Stimulated activated naive CD4-positive, alpha-beta T cell treated with Interleukin-2 at 50 U/mL for 16 hours (primary cell): Measurements from ENCODE around the gene FOXL2.
"Not testable (repeated sequence)": the region's sequence is repeated elsewhere in the genome, so short reads cannot be mapped to it uniquely, and the experiment has no call there.

Source experiments
- DNase-seq: peaks from one replicate; lab custom pipeline; 2025; lab: John Stamatoyannopoulos, UW

The FOXL2 gene

DNA sequence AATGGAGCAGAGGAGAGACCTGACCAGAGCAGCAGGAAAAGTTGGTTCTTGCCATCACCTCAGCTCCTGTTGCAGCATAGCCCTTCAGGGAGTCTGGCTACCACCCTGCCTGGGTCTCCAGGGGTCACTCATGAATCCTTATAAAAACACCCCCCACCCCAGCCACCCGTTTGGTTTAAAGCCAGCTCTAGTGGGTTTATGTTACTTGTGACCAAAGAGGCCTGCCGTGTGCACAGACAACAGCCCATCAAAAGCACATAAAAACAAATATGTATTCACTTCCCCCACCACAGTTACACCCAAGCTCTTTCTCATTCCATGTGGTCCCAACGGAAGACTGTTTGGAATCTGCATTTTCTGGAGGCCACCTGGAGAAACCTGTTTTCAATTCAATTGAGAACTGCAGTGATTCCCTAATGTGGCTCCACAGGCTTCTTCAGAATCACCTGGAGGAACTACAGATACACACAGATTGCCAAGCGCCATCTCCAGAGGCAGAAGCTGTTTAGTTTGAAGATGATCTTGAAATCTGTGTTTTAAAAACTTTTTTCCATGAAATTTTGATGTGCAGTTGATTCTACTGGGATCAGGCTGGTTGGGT, 13.8 kb downstream of the FOXL2 start:
- no peak for DNase-seq

- no peak for DNase-seq
Observed at GRCh38 chr3:138928727-138929372, 18.1 kb downstream of the FOXL2 start.

DNA sequence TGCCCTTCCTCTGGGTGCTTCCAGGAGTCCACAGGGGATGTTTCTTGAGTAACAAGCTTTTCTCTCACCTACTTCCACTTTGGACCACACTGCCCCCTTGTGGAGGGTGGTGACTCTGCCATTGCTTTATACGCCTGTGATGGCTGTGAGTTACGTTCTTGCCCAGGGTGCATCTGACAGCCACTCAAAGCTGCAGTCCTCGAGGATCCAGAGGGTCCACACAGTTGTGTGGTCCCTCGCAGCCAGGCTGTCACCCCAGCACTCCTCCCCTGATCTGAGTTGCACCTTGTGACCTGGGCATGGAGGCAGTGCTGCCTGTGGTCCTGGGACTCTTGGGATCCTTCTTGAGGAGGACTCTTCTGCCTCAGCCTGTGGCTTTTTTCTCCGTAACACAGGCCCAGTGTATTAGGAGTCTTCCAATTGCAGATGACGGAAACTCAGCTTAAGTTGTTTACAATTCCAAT, 23.4 kb downstream of the FOXL2 start:
- peak; percentile 74 for DNase-seq

GRCh38 chr3:138922400-138922799, 24.5 kb downstream of the FOXL2 start:
- not testable (repeated sequence) for DNase-seq

- DNase-seq: no peak
Observed at GRCh38 chr3:138921316-138922292, 25.3 kb downstream of the FOXL2 start.

GRCh38 chr3:138919325-138919724, 27.6 kb downstream of the FOXL2 start:
- no peak for DNase-seq

GRCh38 chr3:138916824-138917223, 30.1 kb downstream of the FOXL2 start:
- DNase-seq: no peak

DNA sequence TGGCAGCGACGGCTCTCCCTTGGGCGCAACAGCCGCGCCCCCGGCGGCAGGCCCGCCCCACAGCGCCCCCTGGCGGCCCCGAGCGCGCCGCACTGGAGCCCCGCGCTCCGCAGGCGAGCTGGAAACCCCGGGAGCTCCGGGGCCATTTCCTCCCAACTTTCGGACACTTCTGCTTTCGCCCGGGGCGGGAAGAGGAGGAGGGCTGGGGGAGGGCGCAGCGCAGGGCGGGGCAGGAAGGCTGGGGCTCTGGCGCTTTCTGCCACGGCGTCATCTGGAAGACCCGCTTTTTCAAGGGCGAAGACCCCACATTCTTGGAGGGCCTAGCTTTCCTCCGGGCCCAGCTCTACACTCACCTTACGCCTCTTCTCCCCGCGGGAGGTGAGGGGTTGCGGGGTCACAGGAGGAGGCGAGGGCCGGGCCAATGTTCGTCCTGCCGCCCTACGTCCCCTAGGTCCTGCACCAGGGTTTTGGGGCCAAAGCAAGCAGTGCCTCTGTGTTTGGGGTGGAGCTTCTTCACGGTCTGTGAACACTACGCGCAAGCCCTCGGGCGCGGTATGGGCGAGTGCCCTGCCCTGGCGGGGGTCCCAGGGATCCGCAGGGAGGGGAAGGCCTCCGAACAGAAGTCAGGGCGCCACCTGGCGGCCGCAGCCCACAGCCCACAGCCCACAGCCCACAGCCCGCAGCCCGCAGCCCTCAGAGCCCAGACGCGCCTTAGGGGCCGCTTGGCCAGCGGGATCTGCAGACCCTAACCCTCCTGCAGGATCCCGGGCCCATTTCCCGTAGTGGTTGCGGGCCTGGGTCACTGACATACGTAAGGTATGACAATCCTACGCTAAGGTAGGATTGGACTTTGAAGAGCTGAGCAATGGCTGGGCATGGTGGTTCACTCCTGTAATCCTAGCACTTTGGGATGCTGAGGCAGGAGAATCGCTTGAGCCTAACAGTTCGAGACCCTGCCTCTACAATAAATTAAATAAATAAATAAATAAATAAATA, 31.1 kb downstream of the FOXL2 start:
- peak; percentile 77 for DNase-seq

DNA sequence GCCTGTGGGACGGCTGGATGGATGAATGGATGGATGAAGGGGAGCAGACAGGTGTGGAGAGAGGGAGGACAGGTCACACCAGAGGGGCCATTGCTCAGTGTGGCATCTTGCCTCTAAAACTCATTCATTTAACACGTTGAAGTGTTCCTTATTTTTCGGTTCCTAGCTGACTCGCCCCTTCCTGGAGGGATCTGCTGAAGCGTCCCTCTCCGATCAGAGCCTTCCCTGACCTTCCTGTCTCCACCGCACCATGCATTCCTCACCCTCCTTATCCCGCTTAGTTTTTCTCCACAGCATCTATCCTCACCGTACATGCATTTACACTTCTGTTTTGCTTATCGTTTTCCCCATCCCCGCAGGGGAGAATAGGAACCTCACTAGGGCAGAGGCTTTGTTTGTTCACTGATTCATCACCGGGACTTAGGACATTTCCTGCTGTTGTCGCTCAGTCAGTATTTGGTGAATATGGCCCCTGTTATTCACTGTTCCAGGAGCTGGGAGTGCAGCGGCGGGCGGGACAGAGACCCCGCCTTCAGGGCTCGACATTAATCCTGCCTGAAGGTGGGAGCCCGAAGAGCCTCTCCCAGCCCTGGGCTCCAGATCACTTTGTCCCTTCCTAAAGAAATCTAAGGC, 32.0 kb downstream of the FOXL2 start:
- DNase-seq: no peak

- no peak for DNase-seq
Observed at GRCh38 chr3:138913766-138914165, 33.2 kb downstream of the FOXL2 start.

GRCh38 chr3:138912237-138912636, 34.7 kb downstream of the FOXL2 start:
- no peak for DNase-seq

GRCh38 chr3:138911621-138912020, 35.3 kb downstream of the FOXL2 start:
- DNase-seq: no peak

DNA sequence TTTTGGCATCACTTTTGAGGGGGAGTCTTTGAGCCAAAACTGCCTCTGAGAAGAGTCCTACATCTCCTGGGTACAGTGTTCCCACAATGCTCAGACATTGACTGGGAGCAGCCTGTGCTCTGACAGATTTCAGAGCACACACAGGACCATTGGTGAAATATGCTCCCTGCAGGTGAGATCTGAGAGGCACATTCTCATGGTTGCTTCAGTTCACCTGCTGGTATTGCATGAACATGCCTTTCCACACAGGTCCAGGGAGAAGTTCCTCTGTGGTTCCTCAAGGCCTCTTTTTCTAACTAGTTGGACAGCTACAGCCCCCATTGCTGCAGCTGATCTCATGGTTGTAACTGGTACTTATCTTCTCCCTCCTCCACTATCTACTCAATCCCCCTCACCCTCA, 37.0 kb downstream of the FOXL2 start:
- DNase-seq: no peak

- DNase-seq: no peak
Observed at GRCh38 chr3:138908846-138909245, 38.1 kb downstream of the FOXL2 start.

GRCh38 chr3:138907539-138907938, 39.4 kb downstream of the FOXL2 start:
- DNase-seq: no peak

- DNase-seq: no peak
Observed at GRCh38 chr3:138902171-138902570, 44.8 kb downstream of the FOXL2 start.

DNA sequence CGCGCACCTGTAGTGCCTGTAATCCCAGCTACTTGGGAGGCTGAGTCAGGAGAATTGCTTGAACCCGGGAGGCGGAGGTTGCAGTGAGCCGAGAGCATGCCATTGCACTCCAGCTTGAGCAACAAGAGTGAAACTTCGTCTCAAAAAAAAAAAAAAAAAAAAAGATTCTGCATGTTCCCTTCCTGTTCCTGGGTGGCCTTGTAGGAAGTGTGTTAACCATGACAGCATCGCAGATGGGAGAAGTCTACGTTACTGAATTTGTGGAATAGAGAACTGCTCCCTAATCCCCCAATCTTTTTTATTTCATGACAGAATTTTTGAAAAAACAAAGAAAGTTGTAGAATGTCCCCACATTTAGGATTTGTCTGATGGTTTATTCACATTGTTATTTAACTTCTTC, 45.4 kb downstream of the FOXL2 start:
- no peak for DNase-seq

DNA sequence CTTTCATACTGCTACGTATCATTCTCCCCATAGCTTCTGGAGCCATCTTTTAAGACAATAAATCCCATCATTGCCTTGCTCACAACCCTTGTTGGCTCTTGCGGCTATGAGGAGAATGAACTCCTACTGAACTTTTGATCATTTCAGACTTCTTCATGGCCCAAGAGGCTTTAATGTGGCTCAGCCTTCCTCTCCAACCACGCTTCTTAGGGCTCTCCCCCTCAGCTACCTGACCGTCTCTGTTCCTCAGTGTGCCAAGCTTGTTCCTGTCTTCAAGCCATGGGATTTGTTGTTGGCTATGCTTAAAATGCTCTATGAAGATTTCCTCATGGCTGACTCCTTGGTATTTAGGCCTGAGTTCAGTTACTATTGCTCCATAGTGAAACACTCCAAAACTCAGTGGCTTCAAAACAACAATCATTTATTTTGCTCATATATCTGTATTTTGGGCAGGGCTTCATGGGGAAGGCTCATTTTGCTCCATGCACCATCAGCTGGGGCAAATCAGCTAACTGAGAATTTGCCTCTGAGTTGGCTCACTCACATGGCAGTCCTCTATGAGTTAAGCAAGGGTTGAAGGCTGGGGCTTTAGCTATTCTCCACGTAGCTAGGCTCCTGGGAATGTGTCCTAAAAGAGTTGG, 47.5 kb downstream of the FOXL2 start:
- DNase-seq: no peak

DNA sequence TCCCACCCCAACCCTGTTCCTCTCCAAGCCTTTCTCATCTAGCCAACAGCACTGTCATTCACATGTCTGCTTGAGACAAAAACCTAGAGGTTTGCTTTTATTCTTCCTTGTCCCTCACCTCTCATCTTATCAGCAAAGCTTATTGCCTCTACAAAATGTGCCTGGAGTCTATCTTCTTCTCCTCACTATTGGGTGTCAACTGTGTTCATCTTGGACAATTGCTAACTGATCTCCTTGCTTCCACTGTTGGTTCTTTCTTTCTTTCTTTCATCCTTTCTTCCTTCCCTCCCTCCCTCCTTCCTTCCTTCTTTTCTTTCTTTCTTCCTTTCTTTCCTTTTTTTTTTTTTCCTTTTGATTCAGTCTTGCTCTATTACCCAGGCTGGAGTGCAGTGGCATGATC, 48.2 kb downstream of the FOXL2 start:
- no peak for DNase-seq

DNA sequence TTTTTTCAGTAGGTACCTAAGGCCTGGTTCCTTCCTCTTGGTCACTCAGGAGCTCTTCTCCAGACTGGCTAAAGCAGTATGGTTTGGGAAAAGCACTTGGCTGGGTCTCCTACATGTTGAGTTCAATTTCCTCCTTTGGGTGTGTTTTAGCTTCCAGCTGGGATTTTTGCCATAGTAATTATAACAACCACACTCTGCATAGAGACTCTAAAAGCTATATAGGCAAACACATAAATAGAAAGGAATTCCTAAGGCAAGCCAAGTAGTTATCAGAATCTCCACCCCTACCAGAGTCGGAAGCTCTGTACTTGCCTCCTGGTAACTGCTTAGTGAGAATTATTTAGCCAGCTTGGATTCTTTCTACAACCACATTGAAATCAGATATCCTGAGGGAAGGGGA, 48.6 kb downstream of the FOXL2 start:
- no peak for DNase-seq
